Omental fat pad (tissue), 4 donors: ENCODE results near the gene TNS1. TPM values are rescaled to one million over a fixed set of nuclear protein-coding genes. Genes with fewer than 3 reads are reported as not detected.

Experiments used
- ATAC-seq: fragments of 150-250 bp; one replicate; pipeline ENCODE4 v1.9.1; 2016; ENCODE audit warnings: mild to moderate bottlenecking, moderate library complexity; ENCODE audit not compliant: low FRiP score
- DNase-seq: peaks from one replicate; pipeline ENCODE4 v3.0.0-alpha.2; 2019; ENCODE audit warnings: low spot score
- CTCF ChIP-seq, 3 donors: fragments of 450-650 bp; IDR thresholded peaks; one replicate each; pipeline ENCODE4 v1.5.1; 2016 to 2017; ENCODE audit warnings: antibody characterized with exemption in 3 of 3, mild to moderate bottlenecking in 3 of 3, moderate library complexity in 2 of 3
- total RNA-seq, 4 donors: library from RNA; depleted of rRNA; stranded (reverse); fragments of >200 nt; gene quantifications; one replicate each; pipeline ENCODE4 v1.1.0, GENCODE V29; 2016

Gene TNS1
- total RNA-seq, 4 donors from 2014 or later: 135 to 453 (median 361) TPM

GRCh38 chr2:217826520-217826919 is 176.3 kb downstream of the TNS1 start:
- DNase-seq: no peak
- TF ChIP-seq CTCF (IDR thresholded peaks at IDR 0.05): no peak
- no peak for ATAC-seq

DNA sequence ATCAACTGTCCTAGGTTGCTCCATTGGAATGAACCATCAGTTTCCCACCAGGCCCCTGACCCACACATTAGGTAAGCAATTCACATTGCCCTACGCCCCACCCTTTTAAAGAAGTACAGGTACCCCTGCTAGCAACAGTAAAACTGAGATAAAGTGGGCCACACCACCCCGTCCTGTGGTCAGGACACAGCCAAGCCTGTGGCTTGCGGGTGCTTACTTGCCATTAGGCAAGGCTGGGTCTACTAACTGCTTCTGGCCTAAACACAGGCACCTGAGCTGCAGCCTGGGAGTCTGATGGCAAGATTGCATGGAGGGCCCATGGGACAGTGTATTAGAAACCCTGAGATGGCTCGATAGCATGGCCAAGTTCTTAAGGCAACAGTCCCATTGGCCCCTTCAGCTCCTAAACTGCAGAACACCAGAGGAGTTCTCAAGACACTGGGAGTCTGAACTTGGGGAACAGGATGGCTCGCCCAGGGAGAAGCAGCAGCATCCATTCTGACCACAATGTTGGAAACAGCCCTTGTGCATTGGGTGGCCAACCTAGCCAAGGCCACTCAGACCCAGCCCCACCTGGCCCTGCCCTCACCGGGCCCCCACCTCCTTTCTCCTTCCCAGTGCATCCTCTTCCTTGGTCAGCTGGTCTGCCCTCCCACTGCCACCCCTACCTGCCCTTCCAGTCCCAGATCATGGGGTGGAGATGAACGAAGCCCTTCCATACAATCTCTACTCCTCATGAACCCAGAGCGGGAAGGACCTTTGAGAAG is 177.1 kb downstream of the TNS1 start:
- TF ChIP-seq CTCF (IDR thresholded peaks at IDR 0.05): no peak
- no peak for ATAC-seq
- no peak for DNase-seq

- ATAC-seq (no peak), DNase-seq (no peak)
- TF ChIP-seq CTCF (IDR thresholded peaks at IDR 0.05): no peak
Measured at GRCh38 chr2:217824223-217824622, 178.6 kb downstream of the TNS1 start.

DNA sequence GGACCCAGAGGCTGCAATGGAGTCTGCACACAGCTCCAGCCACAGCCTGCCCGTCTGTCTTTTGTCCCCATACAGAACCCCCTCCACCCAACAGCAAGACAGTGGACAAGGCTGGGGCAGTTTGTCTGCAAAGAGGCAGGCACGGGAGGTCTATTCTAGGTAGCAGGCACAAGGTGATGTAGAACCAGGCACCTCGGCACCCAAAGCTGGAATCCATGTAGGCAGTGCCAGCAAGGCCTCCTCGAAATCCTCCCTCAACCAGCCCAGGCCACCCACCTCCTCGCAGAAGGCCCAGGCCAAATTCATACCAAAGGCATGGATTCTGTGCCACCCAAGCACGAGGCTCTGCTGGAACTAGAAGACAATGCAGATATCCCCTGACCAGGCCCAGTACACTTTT is 179.2 kb downstream of the TNS1 start:
- no peak for TF ChIP-seq CTCF (IDR thresholded peaks at IDR 0.05)
- DNase-seq (no peak), ATAC-seq (no peak)

DNA sequence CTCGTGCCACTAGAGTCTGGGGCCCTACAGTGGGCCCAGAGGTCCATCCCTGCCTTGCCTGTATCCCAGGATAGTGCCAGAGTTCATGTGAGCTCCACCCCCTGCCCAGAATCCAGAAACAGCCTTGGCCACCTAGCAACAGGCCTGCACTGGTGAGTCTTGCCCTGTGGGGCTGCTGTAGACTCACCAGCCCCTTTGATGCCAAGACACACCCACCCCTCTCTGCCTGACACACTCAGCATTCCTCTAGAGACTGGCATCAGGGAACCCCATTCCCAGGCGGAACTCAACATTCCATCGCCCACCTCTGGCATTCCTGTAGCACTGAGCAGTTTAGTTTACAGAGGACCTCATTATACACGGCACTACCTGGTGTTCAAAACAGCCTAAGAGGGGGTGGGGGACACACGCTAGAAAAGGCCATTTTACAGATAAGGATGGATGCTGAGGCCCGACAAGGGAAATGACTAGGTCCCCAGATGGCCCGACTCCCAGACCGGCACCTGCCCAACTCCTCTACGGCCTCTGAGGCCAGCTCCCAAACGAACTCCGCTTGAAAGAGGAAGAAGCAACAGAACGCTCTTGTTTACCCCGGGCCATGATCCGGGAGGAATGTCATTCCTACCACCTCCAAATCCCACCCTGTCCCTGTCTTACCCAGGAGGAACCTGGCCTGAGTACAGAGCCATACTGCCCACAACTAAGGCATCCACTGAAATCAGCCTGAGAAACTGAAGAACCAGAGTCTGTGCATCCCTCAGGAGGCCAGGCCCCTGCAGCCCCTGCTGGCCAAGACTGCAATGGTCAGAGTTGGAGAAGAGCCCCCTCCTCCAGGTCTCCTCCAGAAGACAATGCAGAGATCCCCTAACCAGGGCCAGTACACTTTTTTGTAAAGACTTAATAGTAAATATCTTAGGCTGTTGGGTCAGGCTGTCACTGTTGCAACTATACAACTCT is 180.2 kb downstream of the TNS1 start:
- DNase-seq: no peak
- no peak for TF ChIP-seq CTCF (IDR thresholded peaks at IDR 0.05)
- peak; percentile 67 for ATAC-seq

DNA sequence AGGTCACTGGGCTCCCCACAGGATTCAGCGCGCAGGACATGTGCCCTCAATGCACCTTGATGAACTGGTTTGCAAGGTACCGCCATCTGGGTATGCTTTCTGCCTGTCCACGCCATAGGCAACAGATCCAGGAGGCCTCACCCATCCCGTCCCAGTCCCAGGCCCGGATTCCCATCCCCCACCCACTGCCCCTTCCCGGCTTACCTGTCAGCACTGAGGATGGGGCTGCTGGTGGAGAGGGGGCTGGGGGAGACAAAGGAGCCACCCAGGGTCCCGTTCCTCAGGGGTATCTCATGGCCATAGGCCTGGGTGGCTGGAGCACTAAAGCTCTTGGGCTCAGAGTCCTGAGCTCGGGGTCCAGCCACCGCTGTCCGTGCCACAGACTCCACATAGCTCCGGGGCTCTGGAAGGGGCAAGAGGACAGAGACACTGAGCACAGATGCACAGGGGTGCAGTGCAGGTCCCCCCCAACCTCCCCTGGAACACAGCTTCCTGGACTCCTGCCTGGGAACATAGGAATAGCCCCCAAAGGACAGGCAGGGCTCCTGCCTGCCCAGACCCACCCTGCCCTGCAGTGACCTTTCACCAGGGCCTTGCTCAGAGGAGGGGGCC is 181.2 kb downstream of the TNS1 start:
- no peak for ATAC-seq
- no peak for TF ChIP-seq CTCF (IDR thresholded peaks at IDR 0.05)
- DNase-seq: no peak
